SKM-1 treated with dmso at 0.1 percent for 144 hours (cell line): Measurements from ENCODE around the gene IL21.
"Not testable (repeated sequence)": the region's sequence is repeated elsewhere in the genome, so short reads cannot be mapped to it uniquely, and the experiment has no call there.

Experiments used
- DNase-seq: peaks from one replicate; lab custom pipeline; 2025; ENCODE audit not compliant: unreplicated experiment; lab: John Stamatoyannopoulos, UW

Gene IL21

DNA sequence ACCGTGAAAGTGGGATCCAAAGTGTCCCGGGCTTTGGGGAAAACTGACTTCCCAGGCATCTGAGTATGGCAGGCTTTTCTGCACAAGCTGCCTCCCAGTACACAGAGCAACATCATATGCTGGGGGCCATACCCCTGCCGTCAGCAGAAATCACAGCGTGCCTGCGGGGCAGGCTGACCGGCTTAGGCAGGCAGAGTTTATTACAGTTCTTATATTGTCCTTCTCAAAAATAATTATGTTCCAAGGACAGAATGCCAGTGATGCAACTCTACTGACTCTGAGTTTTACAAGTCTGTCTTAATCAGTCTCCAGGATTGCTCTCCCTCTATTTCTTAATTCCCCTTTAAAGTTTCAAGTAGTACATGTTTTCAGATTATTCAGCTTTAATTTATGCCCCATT is 37.0 kb downstream of the IL21 start:
- no peak for DNase-seq

- peak; percentile 78 for DNase-seq
These were observed 42.8 kb downstream of the IL21 start for GRCh38 chr4:122577808-122578781.

DNA sequence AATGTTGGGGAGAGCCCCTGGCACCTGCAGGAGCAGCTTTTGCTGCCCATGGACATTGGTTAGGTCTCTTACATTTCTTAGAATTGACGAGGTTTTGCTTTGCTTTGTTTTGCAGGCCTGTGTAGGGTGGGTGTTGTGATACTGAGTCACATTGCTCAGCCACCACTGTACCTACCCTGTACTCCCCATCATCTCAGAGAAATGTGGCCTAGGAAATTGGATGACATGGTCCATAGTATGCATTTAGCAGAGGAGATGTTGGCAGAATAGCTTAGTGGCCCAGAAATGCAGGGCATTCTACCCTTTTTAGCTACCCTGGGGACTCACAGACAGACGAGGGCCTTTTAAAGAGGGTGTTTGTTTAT is 43.7 kb downstream of the IL21 start:
- DNase-seq = no peak

DNA sequence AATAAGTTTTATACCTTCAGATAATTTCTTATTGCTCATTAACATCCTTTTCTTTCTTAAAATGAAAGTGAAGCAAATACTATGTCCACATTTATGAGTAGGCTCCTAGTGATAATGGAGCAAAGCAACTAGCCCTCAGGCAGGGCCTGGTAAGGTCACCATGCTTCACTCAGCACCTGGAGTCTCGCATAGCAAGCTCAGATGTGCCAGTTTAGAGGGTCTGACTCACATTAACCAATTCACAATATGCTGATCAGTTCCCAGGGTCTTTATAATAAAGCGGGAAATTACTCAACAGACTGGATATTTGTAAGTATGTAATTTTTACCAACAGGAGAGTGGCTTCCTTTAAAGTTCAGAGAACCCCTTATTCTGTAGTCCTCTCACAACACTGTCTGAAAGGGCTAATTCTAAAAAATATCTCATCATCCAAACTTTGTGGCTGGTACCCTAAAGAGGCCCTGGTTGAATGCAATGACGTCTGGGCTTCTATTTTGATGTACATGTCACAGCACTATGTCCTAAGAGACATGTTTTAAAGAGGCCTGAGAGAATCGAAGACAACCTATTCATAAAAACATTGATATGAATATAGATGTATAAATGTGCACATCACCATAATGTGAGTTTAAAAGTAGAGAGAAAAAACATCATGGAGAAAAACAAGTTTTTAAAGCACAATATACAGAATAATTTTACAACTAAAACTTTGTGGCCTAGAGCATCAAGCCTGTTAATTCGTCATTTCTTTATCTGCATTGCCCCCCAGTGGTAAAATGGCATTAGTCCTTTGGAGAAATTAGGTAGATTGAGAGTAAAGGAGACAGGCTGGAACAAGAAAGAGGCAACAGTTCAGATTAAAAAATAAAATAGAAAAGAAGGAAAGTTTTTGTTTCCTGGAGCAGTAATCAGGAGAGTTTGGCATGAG is 44.3 kb downstream of the IL21 start:
- DNase-seq = peak; percentile 19

- not testable (repeated sequence) for DNase-seq
These were observed 46.5 kb downstream of the IL21 start for GRCh38 chr4:122574347-122574746.

DNA sequence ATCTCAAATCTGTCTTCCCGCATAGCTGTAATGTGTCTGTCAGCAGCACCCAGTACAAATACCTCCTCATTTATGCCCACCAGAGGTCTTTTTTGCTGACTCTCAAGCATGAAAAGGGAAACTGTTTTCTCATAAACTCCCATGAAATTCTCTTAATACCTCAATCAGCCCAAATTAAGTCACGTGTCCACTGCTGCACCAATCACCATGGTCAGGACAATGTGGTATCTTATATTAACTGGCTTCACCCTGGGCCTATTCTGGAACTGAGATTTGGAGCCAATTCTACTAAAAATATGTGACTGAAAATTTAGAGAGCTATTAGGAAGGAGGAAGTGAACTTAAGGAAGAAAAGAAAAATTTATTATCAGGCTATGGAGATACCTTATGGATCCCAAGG is 58.4 kb downstream of the IL21 start:
- DNase-seq = no peak
